Measurements from ENCODE around the gene DTNBP1. TPM values are rescaled to one million over a fixed set of nuclear protein-coding genes. Genes with fewer than 3 reads are reported as not detected.

The DTNBP1 gene
- total and polyA plus RNA-seq, 2 of the 4 experiments (the other 2 are of a cell fraction) = 4.8 to 18.7 TPM

- Histone ChIP-seq H4K20me1 (ENCODE audit: insufficient read depth, low read length) (no peaks in the 10 kb centered on the region), H2BK15ac (ENCODE audit: low read depth, low read length) (no peak overlapping the region), H3K56ac (ENCODE audit: extremely low read depth, insufficient read depth, low read length) (no peak overlapping the region), H3K79me1 (ENCODE audit: low read depth in 1 of 2, low read length in 2 of 2) (no peaks in the 10 kb centered on the region; a peak in 1 of 4 replicates), H3K9ac (ENCODE audit: low read depth, low read length) (no peak overlapping the region), H4K91ac (ENCODE audit: insufficient read depth, low read depth, low read length) (no peak overlapping the region), H3K9me3 (ENCODE audit: control insufficient read depth, insufficient read depth, low read length) (no peaks in the 10 kb centered on the region; the same call in 1 of the 2 replicates), H2BK120ac (ENCODE audit: low read depth, low read length) (no peak overlapping the region), H2AK9ac (replicated peaks; ENCODE audit: low read depth, low read length, poor library complexity) (no peak overlapping the region), H3K27ac (ENCODE audit: insufficient read depth, low read length) (no peak overlapping the region), H3K14ac (replicated peaks; ENCODE audit: low read depth, low read length) (no peak overlapping the region), H3K9me1 (ENCODE audit: insufficient read depth, low read length) (peaks cover 3% of the 10 kb centered on the region; the same call in 1 of the 2 replicates), H2AK5ac (ENCODE audit: low read depth, low read length) (no peak overlapping the region), H2BK5ac (ENCODE audit: low read depth, low read length, poor library complexity, severe bottlenecking) (no peak overlapping the region), H3K23ac (ENCODE audit: low read depth, low read length) (no peak overlapping the region), H2AFZ (replicated peaks; ENCODE audit: low read length, poor library complexity) (no peak overlapping the region), H3K18ac (ENCODE audit: low read depth, low read length) (no peak overlapping the region), H3K4me2 (ENCODE audit: low read depth, low read length) (no peak overlapping the region), H4K5ac (ENCODE audit: low read depth, low read length) (no peak overlapping the region), H3K4ac (ENCODE audit: low read depth, low read length) (no peak overlapping the region), H4K8ac (ENCODE audit: low read depth in 2 of 2, low read length in 2 of 2) (no peak overlapping the region), H3K4me1 (ENCODE audit: control insufficient read depth, insufficient read depth, low read length) (no peaks in the 10 kb centered on the region), H2BK20ac (ENCODE audit: low read depth, low read length) (no peak overlapping the region), H3K4me3 (ENCODE audit: insufficient read depth, low read depth, low read length) (no peak overlapping the region), H3K27me3 (ENCODE audit: control insufficient read depth, insufficient read depth, low read length) (no peaks in the 10 kb centered on the region), H3K36me3 (ENCODE audit: control insufficient read depth, insufficient read depth, low read length) (peaks cover 4% of the 10 kb centered on the region; the same call in 1 of the 2 replicates)
- in situ Hi-C loops (cut with MboI; ENCODE audit: low sequenced_read_pairs) (loop anchor here (25.0 kb wide), 2 partner anchors 344 to 1394 kb away; no protein-coding TSS in a partner anchor), intact Hi-C loops (cut with micrococcal nuclease) (no loop called here), dilution Hi-C loops (cut with HindIII; ENCODE audit: low sequenced_read_pairs, unreplicated experiment) (no loop called here)
- no CpG with 5 or more reads among the region's 1 CpG for WGBS, 2 experiments (ENCODE audit: extremely low coverage in 2 of 2, insufficient read length in 1 of 2)
- DNase-seq (no peak), ATAC-seq (ENCODE audit: low read depth) (no peak)
- no TSS peak for BruUV-seq (replicated peaks)
- ChIA-PET POLR2A (ENCODE audit: unreplicated experiment) (no interaction called here), CTCF (no interaction called here)
- TF ChIP-seq MAFK (IDR thresholded peaks at IDR 0.05; ENCODE audit: low read depth, low read length) (no peak), POLR2A (IDR thresholded peaks at IDR 0.05; ENCODE audit: low read depth, low read length) (no peak), BHLHE40 (IDR thresholded peaks at IDR 0.05; ENCODE audit: low read depth, low read length) (no peak), RFX5 (IDR thresholded peaks at IDR 0.05; ENCODE audit: low read depth, low read length) (no peak), CTCF (conservative IDR thresholded peaks at IDR 0.05; ENCODE audit: low read depth, low read length) (no peak), SMC3 (IDR thresholded peaks at IDR 0.05; ENCODE audit: low read depth, low read length) (no peak), CEBPB (IDR thresholded peaks at IDR 0.05; ENCODE audit: low read depth, low read length) (no peak), RAD21 (IDR thresholded peaks at IDR 0.05; ENCODE audit: low read length) (no peak), MXI1 (IDR thresholded peaks at IDR 0.05; ENCODE audit: borderline replicate concordance, low read depth, low read length) (no peak), RCOR1 (IDR thresholded peaks at IDR 0.05; ENCODE audit: insufficient replicate concordance, low read length) (no peak), FOS (IDR thresholded peaks at IDR 0.05; ENCODE audit: low read depth, low read length) (no peak), ELK1 (IDR thresholded peaks at IDR 0.05; ENCODE audit: borderline replicate concordance, low read depth, low read length) (no peak), CHD1 (IDR thresholded peaks at IDR 0.05; ENCODE audit: low read depth, low read length) (no peak), USF2 (IDR thresholded peaks at IDR 0.05; ENCODE audit: low read depth, low read length) (no peak), NFE2L2 (IDR thresholded peaks at IDR 0.05; ENCODE audit: low read depth, low read length) (no peak), MAZ (IDR thresholded peaks at IDR 0.05; ENCODE audit: borderline replicate concordance, low read depth, low read length) (no peak)
Observed at GRCh38 chr6:15606347-15606746, 56.5 kb downstream of the DTNBP1 start.
